ENCODE measurements around the gene NFKBIA.
A peak's percentile ranks its signal among the peaks of the same experiment; 100 is the strongest.
"Not testable (repeated sequence)": the region's sequence is repeated elsewhere in the genome, so short reads cannot be mapped to it uniquely, and the experiment has no call there.

The NFKBIA gene

DNA sequence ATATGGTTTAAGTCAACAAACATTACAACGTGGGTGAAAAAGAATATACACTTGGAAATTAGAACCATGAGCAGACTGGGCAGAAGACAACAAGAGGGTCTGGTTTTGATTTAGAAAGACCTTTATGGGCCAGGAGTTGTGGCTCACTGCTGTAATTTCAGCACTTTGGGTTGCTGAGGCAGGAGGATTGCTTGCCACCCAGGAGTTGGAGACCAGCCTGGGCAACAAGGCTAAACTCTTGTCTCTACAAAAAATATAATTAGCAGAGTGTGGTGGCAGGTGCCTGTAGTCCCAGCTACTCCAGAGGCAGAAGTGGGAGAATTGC lies 2.7 kb upstream of the NFKBIA start:
- no peak for DNase-seq

DNA sequence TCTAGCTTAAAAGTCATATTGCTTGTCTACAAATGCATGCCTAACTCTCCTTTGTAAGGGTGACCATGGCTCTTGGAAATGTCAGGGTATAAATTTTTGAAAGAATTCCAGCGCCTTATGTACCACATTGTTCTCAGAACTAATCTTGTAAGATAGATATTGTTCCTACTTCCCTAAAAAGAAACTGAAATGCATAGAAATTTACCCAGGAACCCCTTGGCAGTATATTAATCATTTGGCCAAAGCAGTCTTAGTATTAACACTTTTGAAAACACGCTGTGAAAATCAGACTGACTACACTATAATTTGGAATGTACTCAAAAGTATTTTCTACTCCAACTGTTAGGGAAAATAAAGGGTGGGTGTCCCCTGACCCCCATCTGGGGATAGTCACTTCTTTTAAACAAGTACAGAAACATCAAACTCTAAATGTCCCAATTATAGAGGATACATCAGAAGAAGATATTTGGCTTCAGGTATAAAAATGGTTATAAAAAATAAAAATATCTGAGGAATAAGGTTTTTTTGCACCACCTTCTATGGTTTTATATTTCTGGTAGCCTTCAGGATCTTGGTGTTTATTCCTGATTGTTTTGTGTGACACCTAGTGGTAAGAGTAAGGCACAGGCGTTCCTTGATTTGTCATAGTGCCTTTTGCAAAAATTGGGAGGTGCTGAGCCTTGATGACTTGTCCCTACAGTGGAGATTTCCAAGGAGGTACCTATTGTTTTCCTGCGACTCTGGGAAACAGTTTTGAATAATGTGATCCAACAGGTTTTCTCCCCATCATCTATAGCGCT lies 2.2 kb upstream of the NFKBIA start:
- peak; percentile 41 for DNase-seq

DNA sequence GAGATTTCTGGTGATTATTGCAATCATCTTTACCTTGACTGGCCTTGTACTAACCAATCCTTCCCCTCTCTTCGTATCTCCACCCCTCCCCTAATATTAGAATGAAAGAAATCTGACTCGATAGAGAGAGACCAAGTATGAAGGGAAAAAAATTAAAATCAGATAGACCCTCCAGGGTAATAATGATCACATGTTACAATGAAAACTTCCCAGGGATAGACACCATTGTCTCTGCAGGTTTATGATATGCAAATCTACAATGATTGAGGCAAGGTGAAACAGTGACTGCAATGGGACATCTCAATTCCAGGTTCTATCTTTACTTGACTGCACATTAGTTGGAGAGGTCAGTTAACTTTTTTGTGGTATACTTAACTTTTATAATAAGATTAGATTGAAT lies 1.5 kb upstream of the NFKBIA start:
- no peak for DNase-seq

DNA sequence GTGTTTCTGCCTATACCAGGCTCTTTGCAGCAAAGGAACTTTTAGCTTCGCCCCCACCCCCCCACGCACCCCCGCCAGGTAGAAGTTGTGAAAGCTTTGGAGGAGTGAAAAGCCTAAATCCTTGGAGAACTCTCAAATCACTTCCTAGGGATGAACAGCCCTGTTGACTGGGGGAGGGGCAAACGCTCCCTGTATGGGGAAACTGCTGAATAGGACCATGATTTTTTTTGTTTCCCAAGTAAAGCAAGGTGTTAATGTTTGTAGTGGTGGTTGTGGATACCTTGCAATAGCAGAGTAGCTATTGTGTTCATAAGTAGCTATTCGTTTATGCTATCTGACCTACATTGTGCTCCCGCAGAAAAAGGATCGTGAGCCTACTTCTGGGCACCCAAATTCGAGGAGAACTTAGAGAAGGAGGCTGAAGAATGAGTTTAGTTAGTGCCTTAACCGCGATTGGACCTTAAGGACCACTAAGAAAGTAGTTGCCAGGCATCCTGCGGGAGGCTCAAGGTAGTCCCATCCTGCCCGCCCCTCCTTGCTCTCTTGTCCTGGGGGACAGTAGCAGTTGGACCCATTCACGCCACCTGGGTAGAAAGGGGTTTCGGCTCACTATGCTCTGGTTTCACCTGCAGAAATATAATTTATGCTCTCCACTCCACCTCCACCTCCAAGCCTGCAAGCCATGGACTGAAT lies 901 bp upstream of the NFKBIA start:
- DNase-seq: no peak

DNA sequence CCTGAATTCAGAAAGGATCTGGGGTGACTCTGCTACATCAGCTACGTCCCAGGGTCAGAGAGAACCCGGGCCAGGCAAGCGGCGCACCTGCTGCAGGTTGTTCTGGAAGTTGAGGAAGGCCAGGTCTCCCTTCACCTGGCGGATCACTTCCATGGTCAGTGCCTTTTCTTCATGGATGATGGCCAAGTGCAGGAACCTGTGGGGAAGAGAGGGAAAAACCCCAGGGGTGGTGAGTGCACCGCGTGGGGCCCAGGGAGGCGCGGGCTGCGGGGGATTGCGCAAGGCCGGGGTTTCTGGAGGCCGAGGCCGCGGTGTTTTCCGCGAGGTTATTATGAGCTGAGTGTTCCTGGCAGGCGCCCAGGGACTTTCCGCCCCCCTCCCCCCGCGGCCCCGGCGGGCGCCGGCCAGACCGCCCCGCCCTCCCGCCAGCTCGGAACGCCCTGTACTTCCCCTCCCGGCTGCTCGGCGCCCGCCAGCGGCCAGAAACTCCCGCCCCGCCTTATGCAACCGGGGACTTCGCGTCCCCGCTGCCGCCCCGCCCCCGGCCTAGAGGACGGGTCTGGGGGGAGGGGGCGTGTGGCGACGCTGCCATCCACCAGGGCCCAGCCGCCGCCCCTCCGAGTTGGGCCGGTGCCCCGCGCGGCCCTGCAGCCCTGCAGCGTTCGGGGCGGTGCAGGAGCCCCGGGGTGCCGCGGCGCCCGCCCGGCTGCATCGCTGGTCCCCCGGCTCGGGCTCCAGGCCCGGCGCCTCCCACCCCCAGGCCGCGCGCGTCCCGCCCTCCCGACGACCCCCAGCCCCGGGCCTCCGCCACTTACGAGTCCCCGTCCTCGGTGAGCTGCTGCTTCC lies 723 bp downstream of the NFKBIA start:
- DNase-seq: peak; percentile 93

DNA sequence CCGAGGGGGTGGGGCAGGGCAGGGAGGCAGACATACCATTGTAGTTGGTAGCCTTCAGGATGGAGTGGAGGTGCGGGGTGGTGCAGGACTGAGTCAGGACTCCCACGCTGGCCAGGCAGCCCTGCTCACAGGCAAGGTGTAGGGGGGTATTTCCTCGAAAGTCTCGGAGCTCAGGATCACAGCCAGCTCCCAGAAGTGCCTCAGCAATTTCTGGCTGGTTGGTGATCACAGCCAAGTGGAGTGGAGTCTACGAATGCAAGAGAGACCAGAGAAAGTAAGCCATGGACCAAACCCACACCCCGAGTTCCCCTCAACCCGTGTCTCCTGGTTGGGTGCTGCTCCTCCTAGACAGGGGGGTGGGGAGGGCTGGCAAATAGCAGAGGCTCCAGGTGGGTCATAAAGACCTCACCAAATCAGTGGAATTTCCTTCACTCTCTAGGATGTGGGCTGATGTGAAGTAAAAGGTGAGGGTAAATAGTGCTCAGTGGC lies 1.4 kb downstream of the NFKBIA start:
- DNase-seq: no peak

DNA sequence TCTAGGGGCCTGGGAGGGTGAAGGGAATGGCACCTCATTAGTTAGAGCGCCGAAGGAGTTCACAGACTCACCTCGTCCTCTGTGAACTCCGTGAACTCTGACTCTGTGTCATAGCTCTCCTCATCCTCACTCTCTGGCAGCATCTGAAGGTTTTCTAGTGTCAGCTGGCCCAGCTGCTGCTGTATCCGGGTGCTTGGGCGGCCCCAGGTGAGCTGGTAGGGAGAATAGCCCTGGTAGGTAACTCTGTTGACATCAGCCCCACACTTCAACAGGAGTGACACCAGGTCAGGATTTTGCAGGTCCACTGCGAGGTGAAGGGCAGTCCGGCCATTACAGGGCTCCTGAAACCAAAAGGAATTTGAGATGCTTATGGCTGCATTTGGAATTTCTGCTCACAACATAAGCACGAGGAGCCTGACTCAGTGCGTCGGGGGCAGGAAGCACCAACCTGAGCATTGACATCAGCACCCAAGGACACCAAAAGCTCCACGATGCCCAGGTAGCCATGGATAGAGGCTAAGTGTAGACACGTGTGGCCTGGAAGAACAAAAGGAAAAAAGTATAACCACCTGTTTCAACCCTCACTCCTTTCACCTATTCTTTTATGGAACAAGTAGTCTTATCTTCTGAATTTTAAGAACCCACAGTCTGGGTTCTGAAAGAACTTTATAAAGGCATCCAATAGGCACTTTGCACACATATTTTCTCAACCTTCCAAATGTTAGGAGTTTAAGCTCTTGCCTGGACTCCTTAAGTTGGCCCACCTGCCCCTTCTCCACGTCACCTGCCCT lies 2.0 kb downstream of the NFKBIA start:
- no peak for DNase-seq

DNA sequence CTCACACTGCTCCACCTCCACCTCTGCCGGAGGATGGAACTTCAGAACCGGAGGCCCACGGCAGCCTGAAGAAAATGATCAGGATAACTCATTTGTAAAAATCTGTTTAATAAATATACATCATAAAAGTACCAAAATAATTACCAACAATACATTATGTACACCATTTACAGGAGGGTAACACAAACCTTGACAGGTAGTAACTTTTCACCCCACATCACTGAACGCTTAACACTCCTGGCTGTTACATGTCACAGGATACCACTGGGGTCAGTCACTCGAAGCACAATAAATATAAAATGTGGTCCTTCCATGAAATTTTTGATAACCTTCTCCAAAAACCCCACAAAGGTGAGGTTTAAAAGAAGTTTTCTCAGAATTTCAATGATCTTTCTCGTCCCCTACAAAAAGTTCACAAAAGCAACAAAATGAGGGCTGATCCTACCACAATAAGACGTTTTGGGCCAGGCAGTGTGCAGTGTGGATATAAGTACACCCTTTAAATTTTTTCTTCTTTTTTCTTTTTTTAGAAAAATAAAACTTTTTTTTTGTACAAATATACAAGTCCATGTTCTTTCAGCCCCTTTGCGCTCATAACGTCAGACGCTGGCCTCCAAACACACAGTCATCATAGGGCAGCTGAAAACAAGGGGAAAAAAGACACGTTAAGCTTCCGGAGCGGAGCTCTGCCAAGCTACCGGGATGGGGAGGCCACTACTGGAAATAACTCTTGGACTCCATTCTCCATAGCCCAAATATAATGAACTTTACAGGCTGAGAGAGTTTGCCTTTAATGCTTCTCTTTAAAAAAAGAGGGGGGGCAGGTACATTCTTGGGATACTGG lies 2.9 kb downstream of the NFKBIA start:
- DNase-seq: no peak

DNA sequence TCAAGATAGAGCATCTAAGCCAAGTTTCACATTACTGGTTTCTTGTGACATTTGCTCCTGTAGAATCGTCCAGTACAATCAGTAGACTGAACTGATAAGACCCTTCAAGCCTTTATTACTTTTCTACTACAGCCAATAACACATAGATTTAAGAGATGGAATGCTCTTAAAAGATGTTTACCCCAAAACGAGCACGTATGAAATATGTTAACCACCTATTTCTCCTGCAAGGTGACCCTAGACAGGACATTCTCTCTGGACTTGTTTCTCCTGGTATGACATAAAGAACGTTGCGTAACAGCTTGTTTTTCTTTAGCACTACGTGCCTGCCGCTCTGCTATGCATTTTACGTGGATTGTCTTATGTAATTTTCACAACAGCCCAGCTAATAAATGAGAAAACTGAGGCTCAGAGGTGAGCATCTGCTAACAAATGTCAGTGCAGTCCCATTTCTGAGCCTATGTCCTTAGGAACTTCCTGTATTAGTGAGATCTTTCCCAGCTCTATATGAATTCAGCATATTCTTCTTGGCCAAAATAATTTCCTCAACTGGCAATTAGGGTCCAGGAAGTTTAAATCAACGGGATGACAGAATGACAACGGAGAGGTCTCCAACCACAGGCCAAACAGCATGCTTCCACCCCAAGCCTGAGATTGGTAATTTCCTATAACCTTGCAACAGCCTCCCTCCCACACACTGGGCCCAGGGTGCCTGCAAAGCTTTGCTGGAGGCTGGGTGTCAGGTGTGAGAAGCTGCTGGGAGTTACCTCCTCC lies 3.7 kb downstream of the NFKBIA start:
- DNase-seq: no peak

DNA sequence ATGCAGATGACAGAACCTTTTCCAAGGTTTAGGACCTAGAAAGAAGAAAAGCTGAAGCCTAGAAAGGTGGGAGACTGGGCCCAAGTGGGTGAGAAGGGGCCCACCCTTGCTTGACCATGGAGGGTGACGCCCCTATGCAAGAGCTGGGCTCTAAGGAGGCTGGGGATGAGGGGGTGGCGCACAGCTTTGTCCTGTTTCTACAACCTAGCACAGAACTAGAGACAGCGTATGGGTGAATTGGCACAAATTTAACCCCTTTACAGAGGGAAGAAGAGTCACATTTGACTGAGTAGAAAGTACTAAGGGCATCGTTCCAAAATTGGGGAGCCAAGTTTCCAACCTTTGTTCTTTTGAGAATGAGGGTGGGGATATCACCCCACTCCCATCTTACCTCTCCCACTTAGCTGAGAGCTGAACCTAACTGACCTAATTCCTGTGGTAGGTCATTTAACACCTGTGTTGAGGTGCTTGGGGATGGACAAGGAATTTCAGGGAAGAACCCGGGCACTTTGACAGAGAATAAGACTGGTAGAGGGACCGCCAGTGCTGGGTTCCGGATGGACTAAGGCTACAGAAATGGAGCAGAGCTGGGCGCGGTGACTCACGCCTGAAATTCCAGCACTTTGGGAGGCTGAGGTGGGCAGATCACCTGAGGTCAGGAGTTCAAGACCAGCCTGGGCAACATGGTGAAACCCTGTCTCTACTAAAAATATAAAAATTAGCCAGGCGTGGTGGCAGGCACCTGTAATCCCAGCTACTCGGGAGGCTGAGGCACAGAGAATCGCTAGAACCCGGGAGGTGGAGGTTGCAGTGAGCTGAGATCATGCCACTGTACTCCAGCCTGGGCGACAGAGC lies 5.2 kb downstream of the NFKBIA start:
- DNase-seq: no peak

DNA sequence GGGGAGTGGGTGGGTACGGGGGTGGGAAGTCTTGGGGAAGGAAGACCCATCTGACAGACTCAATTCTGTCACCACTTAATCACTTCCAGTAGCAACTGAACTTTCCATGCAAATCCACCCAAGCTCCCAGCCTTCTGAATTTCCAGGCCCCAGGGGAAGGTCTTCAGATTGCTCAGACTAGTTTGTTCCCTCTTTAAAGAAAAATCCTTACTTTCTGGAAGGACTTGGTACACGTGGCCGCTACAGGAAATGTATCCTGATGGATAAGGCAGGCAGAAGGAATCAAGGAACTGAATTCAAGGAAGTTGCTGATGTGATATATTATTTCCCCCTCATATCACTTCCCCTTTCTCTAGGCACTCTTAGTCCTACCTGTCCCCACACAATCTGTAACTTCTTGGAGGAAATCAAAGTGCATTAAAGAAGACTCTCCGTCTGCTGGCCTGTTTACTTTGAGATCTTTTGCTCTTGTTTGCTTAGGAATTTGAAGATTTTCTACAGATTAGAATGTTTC lies 6.4 kb downstream of the NFKBIA start:
- DNase-seq: no peak

DNA sequence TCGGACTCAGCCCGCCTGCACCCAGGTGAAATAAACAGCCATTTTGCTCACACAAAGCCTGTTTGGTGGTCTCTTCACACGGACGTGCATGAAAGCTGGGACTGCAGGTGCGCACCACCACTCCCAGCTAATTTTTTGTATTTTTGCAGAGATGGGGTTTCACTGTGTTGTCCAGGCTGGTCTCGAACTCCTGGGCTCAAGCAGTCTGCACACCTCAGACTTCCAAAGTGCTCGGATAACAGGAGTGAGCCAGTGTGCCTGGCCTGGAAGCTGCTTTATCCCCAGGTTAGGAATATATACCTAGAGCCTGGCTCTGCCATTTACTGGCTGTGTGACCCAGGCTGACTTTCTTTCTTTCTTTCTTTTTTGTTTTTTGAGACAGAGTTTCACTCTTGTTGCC lies 7.9 kb downstream of the NFKBIA start:
- not testable (repeated sequence) for DNase-seq

DNA sequence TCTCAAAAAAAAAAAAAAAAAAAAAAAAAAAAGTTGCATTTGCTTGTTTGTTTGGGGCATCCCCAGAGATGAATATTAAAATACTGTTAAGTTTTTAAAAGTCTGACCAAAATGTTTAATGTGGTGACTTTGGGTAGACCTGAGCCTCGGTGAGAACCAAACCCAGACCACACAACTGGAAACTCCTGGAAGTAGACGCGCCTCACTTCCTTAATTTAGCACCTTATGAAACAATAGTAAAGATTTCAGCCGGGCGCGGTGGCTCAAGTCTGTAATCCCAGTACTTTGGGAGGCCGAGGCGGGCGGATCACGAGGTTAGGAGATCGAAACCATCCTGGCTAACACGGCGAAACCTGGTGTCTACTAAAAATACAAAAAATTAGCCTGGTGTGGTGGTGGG lies 9.3 kb downstream of the NFKBIA start:
- DNase-seq: no peak

DNA sequence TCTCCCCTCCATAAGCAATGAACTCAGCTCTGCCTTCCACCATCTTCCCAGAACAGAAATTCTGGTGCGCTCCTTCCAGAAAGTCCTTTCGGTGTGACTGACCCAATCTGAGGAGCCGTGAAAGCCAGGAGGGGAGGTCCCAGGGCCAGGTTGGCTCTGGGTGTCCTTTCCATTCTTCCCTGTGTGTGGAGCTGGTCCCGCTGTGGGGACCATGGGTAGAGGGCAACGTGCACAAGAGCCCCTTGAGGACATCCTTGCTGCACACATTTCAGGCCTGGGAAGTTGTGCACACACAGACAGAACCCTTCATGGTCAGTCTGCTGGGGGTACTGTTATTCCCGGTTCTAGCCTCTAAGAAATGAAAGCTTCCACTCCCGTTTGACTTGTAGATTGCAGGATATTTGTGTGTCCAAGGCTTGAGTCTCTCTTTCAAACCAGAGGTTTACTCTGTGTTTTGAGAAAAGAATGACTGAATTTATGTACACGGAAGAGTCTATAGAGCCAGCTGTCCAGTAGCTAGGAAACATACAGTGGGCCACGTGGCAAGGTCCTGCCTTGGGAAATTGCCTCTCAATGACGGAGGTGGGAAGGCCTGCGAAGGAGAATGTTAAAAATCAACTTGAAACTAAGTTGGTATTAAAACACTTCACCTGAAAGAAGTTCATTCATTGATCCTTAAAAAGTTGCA lies 10.1 kb downstream of the NFKBIA start:
- DNase-seq: no peak

DNA sequence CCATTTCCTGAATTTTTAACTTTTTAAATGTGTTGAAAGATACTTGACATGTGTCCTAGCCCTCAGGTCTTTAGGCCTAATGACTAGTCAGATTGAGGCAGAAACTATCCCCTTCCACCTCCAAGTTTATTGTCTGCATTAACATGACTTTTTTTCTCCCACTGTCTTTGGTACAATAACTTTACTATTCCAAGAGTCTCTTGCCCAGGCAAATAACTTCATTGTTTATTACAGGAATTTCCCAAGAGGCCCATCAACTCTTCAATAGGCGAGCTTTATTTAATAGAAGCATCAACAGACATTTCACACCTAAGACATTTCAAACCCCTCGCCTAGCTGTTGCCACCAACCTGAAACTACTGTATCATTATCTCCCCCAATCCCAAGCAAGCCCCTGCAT lies 10.7 kb downstream of the NFKBIA start:
- DNase-seq: no peak

DNA sequence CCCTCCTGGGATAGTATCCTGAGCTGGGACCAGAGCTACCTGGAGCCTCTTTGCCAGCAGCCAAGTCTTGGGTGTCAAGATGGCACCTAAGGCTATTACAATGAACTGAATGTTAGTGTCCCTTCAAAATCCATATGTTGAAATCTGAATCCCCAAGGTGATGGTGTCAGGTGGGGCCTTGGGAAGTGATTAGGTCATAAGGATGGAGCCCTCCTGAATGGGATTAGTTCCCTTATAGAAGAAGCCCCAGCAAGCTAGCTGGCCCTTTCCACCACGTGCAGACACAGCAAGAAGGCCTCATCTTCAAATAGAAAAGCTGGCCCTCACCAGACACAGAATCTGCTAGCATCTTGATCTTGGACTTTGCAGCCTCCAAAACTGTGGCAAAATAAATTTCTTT lies 12.4 kb downstream of the NFKBIA start:
- DNase-seq: no peak

DNA sequence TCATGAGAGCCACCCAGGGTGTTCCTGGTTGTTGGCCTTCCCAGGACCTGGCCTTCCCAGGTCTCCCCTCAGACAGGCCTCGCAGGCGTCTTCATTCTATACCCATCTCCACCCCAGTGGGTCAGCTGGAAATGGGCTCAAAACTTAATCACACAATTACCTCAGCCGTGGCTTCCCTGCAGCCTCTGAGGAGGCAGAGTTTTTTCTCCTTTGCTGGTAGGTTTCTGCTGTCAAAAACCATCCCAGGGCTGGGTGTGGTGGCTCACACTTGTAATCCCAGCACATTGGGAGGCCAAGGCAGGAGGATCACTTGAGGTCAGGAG lies 13.2 kb downstream of the NFKBIA start:
- DNase-seq: no peak

DNA sequence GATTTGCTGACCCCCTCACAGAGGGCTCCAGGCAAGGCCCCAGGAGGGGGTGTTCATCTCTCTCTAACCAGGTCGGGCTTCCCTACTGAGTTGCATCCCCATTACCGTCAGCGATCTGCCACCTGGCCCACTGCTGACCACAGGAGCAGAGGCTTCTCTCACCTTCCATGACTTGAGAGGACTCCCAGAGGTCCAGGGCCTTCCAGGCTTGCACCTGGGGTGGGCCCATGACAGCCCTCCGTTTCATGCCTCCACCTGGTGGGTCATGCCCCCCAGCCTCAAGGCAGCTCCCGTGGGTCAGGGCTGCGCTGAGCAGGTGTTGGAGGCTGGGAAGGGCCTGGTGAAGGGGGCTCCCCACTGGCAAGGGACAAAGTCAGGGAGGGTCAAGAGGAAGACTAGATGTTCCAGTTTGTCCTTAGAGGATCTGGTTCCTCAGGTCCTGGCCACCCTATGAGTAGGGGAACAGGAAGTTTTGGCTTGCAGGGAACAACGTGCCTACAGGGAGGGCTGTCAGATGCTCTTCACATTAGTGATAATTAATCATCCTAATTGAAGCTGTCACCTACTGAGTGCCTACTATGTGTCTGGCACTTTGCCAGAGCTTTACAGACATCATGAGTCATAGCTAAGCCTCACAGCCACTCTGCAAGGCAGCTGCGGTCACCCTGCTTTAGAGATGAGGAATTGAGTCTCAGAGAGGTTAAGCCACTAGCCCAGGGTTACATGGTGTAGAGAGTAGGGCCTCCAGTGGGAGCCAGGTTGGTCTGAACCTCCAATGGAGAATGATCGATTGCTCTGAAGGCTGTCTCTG lies 13.8 kb downstream of the NFKBIA start:
- no peak for DNase-seq

DNA sequence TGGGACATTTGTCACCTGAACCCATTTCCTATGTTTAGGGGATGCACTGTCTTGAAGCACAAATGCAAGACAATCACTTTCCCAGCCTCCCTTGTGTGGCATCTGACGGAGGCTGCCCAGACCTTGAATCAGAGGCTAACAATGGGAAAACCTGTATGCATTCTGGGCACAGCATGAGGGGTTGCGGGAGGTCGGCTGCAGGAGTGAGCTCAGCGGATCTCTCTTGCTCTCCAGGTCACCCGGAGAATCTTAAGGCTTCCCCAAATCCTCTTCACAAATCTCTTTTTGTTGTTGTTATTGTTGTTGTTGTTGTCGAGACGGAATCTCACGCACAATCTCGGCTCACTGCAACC lies 15.3 kb downstream of the NFKBIA start:
- no peak for DNase-seq

Data from NCI-H1092 (cell line).